ENCODE data around the gene CEP97.
"Not testable (repeated sequence)": the region's sequence is repeated elsewhere in the genome, so short reads cannot be mapped to it uniquely, and the experiment has no call there.

DNA sequence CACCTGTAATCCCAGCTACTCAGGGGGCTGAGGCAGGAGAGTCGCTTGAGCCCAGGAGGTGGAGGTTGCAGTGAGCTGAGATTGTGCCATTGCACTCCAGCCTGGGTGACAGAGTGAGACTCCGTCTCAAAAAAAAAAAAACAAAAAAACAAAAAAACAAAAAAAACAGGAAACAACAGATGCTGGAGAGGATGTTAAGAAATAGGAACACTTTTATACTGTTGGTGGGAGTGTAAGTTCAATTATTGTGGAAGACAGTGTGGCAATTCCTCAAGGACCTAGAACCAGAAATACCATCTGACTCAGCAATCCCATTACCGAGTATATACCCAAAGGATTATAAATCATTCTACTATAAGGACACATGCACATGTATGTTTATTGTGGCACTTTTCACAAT is 17.5 kb downstream of the CEP97 start:
- not testable (repeated sequence) for TF ChIP-seq CTCF, POLR2A (IDR thresholded peaks at IDR 0.05)

Data from uterus (tissue), 2 donors.